Caki2 (cell line): ENCODE measurements around the gene LPO. TPM values are rescaled to one million over a fixed set of nuclear protein-coding genes. Genes with fewer than 3 reads are reported as not detected.

ENCODE experiments used
- DNase-seq: peaks from one replicate; pipeline ENCODE4 v3.0.0-alpha.2; 2015; ENCODE audit warnings: low read depth
- in situ Hi-C: cut with HindIII; loops from 2 replicates; pipeline ENCODE4 v1.10.0; 2016; ENCODE audit warnings: low sequenced_read_pairs, low pct_unique_long_range_greater_than_20kb, mixed read lengths
- total RNA-seq: library from RNA; depleted of rRNA; stranded (reverse); fragments of >200 nt; shearing (Covaris generic); gene quantifications from 2 replicates; pipeline ENCODE4 v1.2.3, GENCODE V29; 2014; ENCODE audit warnings: low replicate concordance

Gene LPO
- total RNA-seq, 1 experiment from 2014 or later, result not detected

DNA sequence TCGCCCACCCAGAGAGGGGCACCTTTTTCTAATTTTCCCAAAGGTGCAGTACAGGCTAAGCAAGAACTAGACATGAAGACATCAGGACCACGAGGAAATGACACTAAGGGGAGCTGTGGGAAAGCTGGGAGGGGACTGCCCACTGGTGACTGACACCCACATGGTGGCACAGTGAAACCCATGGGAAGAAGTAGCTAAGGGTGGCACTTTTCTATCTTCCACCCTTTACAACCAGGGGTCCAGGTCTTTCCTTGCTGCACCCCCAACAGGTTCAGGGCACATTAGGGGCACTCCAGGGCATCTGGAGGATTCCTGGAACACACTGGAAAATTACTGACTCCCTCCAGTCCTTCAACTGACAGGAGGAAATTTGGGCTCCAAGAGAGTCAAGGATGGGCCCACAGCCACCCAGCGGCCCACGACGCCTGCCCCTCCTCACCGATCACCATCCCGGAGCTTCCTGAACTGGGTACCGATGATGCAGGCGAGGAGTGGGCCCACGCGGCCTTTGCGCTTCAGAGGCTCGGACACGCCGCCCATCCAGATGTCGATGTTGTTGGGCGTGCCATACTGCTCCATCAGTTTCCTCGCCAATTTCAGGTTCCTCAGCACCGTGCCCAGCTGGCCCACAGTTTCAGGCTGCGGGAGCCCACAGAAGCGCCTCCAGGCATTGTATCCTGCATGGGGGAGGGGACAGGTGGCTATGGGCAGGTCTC lies 33.0 kb downstream of the LPO start:
- no peak for DNase-seq
- in situ Hi-C loops, result no loop called here

GRCh38 chr17:58272367-58273280 lies 34.2 kb downstream of the LPO start:
- DNase-seq, result no peak
- in situ Hi-C loops, result no loop called here

DNA sequence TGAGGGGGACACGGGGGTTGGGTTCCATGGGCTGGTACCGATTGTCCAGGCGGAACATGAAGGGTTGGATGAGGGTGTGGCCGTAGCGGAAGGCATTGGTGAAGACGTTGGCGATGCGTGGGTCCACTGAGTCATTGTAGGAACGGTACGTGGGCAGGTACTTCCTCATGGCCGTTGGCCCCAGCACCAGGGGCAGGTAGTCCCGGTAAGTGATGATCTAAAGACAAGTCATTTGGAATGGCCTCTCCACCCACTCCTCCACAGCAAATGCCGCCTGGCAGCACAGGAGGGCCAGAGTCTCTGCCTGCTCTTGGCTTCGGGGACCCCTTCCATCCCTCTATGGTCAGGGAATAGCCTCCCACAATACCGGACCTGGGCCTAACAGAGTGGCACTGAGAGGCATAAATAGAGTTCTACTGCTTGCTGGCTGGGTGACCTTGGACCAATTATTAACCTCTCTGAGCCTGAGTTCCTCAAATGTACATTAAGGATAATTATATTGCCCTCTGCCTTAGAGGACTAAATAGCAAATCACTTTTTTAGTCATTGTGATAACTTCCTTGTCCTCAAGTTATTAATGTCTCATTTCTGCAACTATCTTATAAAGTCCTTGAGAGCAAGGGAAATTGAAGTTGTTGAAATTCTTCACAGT lies 35.2 kb downstream of the LPO start:
- DNase-seq, result no peak
- in situ Hi-C loops, result no loop called here

DNA sequence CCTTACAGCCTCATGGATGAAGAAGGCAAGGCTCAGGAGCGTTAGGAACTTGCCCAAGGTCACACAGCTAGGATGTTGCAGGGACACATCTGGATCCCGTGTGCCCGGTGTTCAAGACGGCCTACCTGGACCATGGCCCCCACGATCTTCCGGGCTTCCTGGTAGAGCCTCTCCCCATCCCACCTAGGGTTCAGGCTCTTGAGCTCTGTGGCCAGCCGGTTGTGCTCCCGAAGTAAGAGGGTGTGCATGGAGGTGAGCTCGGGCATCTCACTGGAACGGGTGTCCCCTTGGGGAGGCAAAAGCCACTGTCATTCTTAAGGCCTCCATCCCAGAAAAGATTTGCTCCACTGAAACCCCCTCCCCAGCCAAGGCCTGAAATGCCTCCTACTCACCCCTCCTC lies 37.0 kb downstream of the LPO start:
- no peak for DNase-seq
- in situ Hi-C loops, result no loop called here

DNA sequence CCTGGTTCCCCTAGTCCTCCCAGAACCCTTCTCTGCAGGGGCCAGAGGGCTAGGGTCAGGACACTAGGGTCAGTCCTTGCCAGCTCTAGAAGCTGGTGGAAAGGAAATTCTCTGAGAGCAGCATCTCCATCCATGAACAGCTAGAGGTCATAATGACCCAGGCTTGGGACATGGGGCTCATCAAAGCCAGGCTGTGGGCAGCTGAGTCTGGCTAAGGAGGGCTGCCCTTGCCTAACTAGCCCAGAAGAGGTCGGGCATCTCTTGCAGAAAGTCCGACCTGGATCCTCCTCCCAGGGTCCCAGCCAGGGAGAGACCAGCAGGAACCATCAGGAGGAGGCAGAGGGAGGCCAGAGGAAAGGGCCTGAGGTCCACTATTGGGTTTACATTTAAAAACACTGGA lies 38.0 kb downstream of the LPO start:
- in situ Hi-C loops, result no loop called here
- no peak for DNase-seq

- DNase-seq, result no peak
- in situ Hi-C loops, result no loop called here
Measured at GRCh38 chr17:58277107-58277801, 38.9 kb downstream of the LPO start.

DNA sequence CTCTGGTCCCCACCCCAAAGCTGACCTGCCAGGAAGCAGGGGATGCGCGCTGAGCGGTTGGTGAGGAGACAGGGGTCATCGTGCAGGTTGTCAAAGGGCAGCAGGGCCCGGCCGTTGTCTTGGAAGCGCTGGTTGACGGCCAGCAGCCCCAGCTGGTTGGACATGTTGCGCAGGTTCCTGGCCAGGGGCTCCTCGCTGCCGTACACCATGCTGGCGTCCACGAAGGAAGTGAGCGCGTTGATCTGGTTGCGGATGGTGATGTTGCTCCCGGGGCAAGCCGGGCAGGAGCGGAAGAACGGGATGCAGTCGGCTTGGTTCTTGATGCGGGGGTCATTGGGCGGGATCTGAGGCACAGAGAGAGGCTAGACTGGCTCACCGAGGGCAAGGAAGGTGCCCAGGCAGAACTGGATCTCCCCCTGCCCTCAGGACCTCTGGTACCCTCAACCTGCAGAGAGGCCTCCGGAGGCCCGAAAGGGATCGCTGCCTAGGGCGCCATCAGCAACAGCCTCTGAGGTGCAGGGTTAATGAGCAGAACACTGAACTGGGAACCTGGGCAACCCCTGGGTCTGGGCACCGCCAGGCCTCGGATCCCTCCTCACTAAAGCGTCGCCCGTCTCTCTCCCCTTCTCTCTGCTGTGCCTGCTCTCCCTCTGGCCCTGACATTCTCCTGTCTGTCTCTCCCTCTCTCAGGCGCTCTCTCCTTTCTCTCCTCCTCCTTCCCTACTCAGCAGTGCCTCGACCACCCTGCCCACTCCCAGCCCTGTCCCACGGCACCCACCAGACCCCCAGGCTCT lies 39.6 kb downstream of the LPO start:
- in situ Hi-C loops, result no loop called here
- DNase-seq, result no peak

- in situ Hi-C loops, result no loop called here
- DNase-seq, result no peak
Measured at GRCh38 chr17:58278661-58279015, 40.3 kb downstream of the LPO start.

- DNase-seq, result no peak
Measured at GRCh38 chr17:58279016-58279711, 40.8 kb downstream of the LPO start.

GRCh38 chr17:58279736-58280479 lies 41.5 kb downstream of the LPO start:
- in situ Hi-C loops, result no loop called here
- DNase-seq, result no peak

More at GRCh38 chr17:58279016-58279711, 40.8 kb downstream of the LPO start:
- in situ Hi-C loops, result no loop called here

DNA sequence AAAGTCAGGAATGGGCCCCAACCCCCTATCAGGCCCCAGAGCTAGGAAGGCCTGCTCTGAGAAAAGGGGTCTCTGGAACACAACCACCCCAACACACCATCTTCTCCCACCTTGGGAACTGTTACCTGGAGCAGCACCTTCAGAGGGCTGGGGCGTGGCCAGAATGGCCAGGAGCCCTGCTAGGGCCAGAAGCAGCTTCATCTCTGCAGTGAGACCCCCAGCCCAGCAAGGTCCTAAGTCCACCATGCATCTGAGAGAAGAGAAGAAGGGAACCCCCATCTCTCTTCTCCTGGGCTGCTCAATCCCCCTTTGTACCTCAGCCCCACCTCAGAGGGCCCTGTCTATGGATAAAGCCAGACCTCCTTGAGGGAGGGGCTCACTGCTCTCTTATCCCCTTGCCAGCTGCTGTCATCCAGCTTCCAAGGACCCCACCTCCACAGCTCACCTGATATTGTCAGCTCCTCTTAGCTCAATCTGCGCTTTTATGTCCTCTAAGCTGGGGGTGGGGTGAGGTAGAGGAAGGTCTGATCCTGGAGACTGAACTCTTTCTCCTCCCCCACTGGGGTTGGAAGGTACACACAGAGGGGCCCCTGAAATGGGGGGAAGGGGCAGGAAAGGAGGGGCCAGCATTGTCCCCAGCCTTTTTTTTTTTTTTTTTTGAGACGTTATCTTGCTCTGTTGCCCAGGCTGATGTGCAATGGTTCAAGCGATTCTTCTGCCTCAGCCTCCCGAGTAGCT lies 42.3 kb downstream of the LPO start, which contains the start of gene MPO:
TSS of gene MPO (minus strand) at position 456 of the 738 bp plus-strand sequence. CDS start at position 279, 177 bp downstream.
- in situ Hi-C loops, result no loop called here
- no peak for DNase-seq

DNA sequence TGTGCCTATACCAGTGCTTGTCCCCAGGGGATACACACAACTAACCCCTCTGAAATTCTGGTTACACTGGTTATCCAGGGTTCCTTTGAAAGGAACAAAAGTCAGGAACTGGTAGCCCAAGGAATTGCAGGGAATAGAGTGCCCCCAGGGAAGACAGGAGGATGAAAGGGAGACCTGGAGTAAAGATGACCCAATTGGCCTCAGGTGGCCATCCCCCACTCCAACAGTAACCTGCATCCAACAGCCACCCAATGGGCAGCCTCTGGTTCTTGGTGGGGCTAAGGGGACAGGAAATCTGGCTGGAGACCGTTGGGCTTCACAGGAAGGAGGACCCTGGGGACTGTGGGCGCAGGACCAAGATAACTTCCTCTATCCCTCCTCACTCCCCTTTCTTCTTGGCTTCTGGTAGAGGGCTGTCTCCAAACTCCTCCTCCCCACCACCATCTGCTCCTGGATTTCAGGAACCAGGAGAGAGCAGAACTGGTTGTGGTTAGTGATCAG lies 43.2 kb downstream of the LPO start:
- in situ Hi-C loops, result no loop called here
- DNase-seq, result no peak

DNA sequence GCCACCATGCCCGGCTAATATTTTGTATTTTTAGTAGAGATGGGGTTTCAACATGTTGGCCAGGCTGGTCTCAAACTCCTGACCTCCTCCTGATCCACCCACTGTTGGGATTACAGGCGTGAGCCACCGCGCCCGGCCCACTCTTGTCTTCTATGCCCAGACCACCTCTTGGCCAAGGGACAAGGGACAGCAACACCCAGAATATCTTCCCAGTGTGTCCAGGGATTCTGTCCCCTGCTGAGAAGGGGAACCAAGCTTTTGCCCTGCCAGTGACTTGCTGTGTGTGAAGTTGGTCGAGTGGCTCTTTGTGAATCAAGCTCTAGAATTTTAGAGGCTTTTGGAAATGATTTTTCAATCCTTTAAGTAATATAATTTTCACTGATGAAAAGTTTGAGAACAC lies 44.1 kb downstream of the LPO start:
- in situ Hi-C loops, result no loop called here
- DNase-seq, result no peak

DNA sequence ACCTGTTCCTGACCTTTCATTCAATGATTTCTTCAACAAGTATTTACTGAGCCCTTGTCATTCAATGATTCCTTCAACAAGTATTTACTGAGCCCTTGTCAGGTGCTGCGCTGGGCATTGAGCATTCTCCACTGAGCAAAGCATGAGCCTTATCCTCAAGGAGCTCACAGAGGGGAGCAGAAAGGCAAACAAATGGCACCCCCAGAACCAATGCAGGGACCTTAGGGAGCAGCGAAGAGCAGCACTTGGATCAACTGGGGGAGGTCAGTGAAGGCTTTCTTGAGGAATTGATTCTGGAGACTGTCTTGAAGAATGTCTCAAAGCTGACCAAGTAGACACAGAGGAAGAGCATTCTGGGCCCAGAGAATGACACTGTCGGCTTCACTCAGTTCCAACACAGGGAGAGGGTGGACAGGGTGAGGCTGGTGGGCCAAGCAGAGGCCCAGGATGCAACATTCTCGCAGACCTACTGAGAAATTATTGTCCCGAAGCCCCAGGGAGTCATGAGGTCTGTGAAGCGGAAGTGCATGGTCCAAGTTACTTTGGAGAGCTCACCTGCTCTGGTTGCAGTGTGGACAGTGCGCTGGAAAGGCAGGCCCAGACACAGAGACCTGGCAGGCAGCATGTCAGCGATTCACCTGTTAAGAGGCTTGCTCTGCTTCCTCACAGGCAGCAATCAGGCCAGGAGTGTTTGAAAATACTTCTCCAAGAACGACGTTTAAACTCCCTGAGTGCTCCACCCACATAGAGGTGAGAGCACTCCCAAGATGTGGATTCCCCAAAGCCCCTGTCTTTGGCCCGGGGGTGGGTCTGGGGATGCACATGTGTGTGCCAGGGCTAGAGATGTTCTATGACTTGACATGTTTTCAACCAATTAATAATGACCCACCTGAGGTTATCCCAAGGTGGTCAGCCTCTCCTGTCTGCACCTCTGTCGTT lies 45.6 kb downstream of the LPO start:
- in situ Hi-C loops, result no loop called here
- DNase-seq, result no peak
